Loucy (cell line): ENCODE results near the gene ABHD2.

Experiments used
- EZH2phosphoT487 ChIP-seq: fragments of 200-600 bp; IDR thresholded peaks from 2 replicates; pipeline ENCODE4 v1.6.1; 2018; ENCODE audit warnings: antibody characterized with exemption, mild to moderate bottlenecking, moderate library complexity, borderline replicate concordance
- TF ChIP-seq, protein P1 (sequence below): fragments of 200-600 bp; sonication (generic); conservative IDR thresholded peaks from 2 replicates; pipeline ENCODE4 v1.5.1; 2014; ENCODE audit warnings: mild to moderate bottlenecking, antibody characterized with exemption, low read length

DNA sequence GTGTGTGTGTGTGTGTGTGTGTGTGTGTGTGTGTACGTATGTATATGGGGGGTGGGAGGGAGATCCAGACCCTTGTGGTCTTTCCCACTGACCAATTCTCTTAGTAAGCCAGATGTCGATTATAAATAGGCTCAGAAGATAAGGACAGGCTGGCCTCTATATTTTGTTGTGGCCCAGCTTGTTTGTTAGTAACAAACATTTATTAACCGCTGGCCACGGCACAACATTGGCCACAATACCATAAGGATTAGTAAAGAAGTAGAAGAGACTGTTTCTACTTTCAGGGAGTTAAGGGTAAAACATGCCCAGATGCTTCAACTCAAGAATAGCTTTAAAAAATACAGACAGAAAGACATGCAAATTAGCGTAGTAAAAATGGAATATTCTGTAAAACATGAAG is 58.1 kb downstream of the ABHD2 start:
- TF ChIP-seq, protein P1, sequence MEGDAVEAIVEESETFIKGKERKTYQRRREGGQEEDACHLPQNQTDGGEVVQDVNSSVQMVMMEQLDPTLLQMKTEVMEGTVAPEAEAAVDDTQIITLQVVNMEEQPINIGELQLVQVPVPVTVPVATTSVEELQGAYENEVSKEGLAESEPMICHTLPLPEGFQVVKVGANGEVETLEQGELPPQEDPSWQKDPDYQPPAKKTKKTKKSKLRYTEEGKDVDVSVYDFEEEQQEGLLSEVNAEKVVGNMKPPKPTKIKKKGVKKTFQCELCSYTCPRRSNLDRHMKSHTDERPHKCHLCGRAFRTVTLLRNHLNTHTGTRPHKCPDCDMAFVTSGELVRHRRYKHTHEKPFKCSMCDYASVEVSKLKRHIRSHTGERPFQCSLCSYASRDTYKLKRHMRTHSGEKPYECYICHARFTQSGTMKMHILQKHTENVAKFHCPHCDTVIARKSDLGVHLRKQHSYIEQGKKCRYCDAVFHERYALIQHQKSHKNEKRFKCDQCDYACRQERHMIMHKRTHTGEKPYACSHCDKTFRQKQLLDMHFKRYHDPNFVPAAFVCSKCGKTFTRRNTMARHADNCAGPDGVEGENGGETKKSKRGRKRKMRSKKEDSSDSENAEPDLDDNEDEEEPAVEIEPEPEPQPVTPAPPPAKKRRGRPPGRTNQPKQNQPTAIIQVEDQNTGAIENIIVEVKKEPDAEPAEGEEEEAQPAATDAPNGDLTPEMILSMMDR, result no peak
- TF ChIP-seq EZH2phosphoT487, result no peak
